Measurements from ENCODE around the gene SMURF1.

Gene SMURF1

DNA sequence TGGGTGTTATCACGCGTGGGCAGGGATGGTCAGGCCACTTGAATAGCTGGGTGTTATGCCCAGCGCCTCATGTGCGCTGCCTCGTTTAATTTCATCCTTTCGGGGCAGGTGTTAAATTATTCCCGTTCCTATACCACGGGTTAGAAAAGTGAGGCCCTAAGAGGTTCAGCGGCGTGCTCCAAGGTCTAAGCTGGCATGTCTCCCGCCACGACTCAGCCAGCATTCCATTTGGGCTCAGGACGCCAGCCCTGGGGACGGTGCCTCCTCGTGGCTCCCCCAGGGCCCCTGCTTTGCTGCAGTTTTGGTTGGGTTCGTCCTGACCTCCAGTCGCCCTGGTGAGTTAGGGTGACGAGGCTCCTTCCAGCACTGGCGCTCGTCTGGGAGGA, 141.1 kb downstream of the SMURF1 start:
- DNase-seq: no peak

GRCh38 chr7:99002148-99002826, 141.6 kb downstream of the SMURF1 start:
- DNase-seq: no peak

GRCh38 chr7:99001482-99002147, 142.3 kb downstream of the SMURF1 start:
- DNase-seq: no peak

DNA sequence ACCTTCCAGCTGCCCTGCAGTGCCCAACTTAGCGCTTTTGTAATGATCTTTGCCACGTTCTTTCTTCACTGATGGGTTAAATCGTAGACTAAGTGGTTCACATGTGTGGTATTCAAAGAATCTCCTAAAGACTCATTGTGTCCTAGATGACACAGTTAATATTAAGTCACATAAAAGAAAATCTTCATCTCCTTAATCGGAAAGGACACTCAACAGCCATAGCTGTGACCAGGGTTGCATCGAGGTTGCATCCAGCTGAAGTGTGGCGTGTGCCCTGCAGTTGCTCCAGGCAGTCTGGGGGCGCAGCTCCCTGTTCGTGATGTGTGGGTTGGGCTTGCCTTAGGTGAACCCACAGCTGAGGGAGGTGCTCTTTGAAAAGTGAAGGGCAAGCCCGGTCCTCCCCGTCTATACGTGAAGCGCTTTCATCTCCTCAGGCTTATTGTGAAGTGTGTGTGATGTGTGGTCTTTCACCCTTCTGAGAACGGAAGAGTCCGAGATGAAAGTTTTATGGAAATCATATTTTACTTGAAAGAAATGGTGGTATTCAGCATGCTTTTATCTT, 142.9 kb downstream of the SMURF1 start:
- no peak for DNase-seq

DNA sequence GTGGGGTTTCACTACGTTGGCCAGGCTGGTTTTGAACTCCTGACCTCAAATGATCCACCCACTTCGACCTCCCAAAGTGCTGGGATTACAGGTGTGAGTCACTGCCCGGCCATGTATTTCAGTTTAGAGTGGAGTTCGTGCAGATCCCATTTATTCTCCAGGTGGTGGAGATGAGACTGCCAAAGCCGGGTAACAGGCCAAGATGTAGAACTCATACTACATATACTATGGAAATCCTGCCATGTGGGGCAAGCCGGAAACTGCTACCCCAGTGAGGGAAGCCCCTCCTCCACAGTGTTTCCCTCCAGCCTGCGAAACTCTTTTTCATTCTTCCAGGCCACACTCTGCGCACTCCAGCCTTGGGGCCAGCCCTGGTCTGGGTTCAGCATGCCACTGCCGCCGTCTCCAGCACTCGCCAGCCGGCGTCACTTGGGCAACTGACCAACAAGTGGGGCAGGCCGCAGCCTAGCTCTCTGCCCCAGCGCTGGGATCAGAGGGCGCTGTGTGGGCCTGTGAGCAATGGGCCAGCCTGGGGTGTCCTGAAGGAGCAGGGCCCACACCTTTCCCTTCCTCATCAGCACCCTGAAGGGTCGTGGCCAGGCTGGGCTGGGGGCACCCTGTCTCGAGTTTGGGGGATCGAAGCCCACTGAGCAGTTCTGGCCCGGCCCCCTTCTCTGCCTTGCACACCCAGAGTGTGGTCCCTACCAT, 143.6 kb downstream of the SMURF1 start:
- DNase-seq: no peak

DNA sequence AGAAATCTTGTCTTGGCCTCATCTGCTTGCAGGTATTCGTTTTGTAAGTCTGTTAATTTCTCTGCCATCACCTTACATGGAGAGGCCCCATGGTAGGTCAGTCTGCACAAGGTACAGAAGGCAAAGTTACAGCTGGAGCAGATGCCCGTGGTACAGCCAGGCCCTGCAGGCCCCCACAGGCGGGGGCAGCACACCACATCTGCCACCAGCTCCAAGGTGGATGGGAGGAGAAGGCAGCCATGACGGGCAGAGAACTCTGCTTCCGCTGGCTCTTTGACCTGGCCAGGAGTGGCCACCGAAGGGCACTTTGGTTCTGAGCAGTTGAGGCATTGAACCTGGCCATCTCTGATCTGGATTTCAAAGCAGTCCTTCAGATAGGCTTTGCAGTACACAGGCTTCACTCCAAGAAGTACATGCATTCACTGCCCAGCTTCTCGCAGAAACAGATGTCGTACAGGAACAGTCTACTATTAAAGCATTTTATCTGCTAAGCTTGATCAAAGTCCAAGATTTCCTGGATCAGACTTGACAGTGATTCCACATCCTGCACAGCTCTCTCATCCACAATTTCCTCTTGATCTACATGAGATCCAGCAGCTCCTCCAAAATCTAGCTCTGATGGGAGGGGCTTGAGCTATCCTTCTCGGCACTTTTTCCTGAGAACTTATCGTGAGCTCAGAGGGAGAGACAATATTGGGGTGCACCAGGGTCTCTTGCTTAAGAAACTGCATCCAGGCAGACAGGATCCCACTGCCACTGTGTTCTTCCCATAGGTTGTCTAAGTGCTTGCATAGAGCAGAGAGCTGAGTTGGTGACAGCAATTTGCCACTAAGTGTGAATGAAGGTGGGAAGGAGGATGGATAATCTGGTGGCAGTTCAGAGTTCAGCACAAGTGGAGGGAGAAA, 144.8 kb downstream of the SMURF1 start:
- no peak for DNase-seq

DNA sequence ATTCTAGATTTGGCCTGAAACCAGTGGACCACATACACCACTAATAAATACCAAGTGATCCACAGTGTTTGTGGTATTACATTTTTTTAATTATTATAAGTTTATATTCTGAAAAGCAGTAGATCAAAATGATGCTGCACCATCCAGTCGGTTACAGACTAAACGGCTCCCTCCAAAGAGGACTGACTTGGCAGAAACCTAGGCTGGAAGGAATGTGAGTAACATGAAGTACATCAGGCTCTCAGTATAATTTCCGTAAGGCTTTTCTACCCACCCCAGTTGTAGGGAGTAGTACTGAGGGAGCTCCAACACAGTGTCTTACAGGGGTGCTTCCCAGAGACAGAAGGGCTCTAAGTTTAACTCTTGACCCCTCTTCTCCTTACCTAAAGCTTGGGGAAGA, 146.1 kb downstream of the SMURF1 start:
- no peak for DNase-seq

DNA sequence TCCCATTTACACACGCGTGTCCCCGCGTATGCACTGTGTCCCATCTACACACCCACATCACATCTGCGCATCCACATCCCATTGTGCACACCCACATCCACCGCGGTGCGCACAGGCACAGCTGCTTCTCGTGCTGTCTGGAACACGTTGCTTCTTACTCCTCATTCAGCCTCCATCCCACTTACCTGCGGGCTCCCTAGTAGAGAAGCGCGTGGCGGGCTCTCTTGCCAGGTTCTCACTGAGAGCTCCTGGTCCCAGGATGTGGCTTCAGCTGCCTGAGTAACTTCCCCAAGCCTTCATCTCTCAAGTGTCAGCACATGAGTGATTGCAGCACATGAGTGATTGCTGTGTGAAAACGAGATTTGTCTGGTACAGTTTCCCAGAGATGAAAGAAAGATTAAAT, 147.8 kb downstream of the SMURF1 start:
- DNase-seq: no peak

DNA sequence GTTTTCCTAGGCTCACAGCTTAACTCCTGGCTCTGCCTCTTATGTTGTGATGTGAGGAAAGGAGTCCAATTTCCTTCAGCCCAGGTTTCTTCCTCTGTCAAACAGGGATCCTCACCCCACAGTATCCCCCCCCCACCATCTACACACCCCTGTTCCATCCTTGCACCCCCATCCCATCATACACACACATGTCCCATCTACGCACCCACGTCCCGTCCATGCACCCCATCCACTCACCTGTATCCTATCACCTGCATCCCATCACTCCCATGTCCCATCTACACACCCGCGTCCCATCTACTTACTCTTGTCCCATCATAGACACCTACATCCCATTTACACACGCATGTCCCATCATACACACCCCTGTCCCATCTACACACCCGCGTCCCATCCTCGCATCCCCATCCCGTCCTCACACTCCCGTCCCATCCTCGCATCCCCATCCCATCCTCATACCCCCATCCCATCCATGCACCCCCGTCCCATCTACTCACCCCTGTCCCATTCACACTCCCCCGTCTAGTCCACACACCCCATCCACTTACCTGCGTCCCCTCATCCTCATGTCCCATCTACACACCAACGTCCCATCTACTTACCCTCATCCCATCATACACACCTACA, 148.3 kb downstream of the SMURF1 start:
- DNase-seq: no peak

DNA sequence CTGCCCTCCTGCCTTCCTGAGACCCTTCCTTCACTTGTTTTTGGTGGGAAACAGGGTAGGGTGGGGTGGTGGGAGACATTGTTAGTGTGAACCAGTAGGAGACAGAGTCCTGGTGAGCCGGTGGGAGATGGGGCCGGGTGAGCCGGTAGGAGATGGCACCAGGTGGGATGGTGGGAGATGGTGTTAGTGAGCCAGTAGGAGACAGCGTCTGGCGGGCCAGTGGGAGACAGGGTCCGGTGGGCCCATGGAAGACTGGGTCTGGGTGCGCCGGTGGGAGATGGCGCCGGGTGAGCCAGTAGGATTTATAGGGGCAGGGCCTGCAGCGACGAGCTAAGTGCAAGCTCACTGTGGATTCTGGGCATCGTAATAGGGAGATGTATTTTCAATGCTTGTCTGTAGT, 148.8 kb downstream of the SMURF1 start:
- no peak for DNase-seq

DNA sequence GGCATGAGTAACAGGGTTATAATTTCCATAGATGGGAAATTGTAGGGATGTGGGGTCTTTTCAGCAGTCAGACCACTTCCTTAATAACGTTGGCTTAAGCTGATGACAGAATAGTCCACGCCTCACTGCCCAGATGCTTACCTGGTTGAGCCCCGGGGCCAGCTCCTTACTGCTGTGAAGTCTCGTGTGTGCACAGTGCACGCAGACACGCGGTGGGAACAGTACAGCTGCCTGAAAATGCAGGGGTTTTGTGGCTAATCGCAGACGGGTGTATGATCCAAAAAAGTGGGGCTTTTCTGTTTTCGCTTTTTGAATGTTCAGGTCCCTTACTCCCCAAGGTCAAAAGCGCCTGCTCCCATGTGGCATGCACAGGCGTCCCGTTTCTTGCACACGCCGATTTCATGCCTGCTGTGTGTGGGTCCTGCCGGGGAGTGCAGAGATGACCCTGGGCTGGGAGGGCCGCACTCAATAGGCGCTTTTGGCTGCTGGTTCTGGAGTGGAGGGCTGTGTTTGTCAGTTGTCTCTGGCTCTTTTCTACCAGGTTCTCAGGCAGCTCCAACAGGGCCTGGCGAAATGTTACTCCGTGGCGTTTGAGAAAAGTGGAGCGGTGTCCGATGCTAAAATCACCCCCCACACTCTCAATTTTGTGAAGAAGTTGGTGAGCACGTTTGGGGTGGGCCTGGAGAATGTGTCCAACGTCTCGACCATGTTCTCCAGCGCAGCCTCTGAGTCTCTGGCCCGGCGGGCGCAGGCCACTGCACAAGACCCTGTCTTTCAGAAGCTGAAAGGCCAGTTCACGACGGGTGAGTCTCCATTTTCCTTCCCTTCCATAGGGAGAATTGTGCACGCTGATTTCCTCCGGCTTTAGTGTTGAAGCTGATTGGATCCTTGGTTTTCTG, 149.6 kb downstream of the SMURF1 start:
- DNase-seq: no peak

GRCh38 chr7:98993024-98993897, 150.6 kb downstream of the SMURF1 start:
- DNase-seq: no peak

- no peak for DNase-seq
Measured at GRCh38 chr7:98992076-98992475, 151.8 kb downstream of the SMURF1 start.

DNA sequence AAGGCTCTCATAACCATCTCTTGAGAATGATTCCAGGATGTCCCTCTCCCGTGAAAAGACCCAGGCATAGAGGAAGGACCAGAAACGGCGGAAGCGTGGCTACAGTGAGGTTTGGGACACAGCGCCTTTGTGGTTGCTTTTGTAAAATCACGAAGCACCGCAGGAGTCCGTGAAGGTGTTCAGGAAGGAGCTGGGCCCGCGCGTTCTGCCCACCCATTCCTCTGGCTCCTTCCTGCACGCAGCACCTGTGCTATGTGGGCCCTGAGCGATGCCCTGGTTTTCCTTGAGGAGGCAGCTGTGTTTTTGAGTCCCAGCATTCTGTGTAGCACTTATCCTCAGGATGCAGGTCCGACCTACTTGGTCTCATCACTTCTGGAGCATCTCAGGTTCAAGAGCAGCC, 152.8 kb downstream of the SMURF1 start:
- no peak for DNase-seq

- no peak for DNase-seq
Measured at GRCh38 chr7:98990356-98990755, 153.6 kb downstream of the SMURF1 start.

GRCh38 chr7:98988641-98989040, 155.3 kb downstream of the SMURF1 start:
- DNase-seq: no peak

- DNase-seq: no peak
Measured at GRCh38 chr7:98985945-98986344, 158.0 kb downstream of the SMURF1 start.

DNA sequence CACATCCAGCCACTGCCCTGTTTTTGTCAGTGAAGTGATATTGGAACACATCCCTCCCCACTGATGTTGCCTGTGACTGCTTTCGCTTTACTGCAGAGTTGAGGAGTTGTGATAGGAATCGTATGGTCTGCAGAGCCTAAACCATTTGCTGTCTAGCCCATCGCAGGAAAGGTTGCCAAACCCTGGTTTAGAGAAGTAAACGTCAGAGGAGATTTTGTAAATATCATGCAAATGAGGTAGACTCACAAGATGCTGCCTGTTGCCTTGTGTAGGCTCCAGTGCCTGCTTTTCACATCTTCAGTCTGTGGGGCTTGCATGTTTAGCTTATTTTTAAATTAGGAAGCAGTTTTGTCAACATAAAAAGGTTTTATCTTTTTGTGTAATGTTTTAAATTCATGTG, 158.5 kb downstream of the SMURF1 start:
- no peak for DNase-seq

GRCh38 chr7:98984126-98984525, 159.8 kb downstream of the SMURF1 start:
- DNase-seq: no peak

DNA sequence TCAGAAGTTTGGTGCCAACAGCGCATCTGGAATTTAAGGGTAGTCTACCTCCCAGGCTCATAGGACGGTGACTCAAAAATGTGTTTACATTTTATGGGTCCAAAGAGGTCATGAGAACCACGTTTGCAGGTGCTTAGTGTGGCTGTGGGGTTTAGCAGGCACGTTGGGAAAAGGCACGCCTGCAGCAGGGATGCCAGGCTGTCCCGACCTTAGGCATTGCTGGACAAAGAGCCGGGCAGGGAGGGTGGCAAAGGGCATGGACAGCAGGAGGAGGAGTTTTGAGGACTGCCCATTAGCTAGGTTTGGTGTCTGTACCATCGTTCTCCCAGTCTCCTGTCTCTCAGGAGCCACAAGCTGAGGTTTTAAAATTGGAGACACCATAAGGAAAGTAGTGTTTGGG, 161.2 kb downstream of the SMURF1 start:
- no peak for DNase-seq

Measured in CD4-positive, alpha-beta T cell treated with Interleukin-17A for 1 hour (primary cell).